ENCODE measurements around the gene PLBD2.
A peak's percentile ranks its signal among the peaks of the same experiment; 100 is the strongest.

PLBD2 gene

DNA sequence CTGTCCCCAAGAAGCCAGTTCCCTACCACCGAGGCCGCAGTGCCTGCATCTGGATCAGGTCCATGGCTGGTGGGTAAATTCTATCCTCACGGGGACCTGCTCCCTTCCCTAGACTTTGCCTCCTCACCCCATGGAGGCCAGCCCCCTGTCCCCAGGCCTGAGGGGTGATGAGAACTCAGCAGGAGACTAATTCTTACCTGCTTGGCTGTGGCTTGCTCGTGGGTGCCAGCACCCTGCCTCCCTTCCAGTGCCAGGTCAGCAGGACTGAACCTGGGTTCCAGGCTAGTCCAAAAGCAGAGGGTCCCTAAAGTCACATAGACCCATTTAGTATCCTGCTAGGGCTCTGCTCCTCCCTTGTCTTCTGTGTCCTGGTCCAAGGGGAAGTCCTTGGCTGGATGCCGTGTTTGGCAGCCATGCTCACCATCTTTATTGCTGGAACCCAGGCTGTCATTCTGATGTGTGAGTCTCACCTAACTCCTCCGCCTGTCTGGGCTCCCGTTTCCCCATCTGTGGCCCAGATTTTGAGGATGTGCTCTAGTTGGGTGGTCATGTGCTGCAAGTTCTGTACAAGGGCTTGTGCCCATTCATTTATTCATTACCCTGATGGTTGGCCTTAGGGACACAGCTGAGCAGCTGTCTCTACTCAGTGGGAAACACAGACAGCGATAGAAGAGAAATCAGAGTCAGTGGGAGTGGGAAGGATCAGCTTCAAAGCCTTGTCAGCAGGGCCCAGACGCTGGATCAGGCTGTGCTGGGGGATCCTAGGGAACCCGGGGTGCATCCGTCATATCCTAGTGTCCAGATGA is 949 bp downstream of the PLBD2 start:
- no peaks in the 10 kb centered on the region for H3K79me2 ChIP-seq
- peaks cover 7% of the 10 kb centered on the region for H3K4me1 ChIP-seq
- no peaks in the 10 kb centered on the region for H3K27me3 ChIP-seq (ENCODE audit: control insufficient read depth, insufficient read depth, low read length)
- TF ChIP-seq, protein P1, sequence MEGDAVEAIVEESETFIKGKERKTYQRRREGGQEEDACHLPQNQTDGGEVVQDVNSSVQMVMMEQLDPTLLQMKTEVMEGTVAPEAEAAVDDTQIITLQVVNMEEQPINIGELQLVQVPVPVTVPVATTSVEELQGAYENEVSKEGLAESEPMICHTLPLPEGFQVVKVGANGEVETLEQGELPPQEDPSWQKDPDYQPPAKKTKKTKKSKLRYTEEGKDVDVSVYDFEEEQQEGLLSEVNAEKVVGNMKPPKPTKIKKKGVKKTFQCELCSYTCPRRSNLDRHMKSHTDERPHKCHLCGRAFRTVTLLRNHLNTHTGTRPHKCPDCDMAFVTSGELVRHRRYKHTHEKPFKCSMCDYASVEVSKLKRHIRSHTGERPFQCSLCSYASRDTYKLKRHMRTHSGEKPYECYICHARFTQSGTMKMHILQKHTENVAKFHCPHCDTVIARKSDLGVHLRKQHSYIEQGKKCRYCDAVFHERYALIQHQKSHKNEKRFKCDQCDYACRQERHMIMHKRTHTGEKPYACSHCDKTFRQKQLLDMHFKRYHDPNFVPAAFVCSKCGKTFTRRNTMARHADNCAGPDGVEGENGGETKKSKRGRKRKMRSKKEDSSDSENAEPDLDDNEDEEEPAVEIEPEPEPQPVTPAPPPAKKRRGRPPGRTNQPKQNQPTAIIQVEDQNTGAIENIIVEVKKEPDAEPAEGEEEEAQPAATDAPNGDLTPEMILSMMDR (IDR thresholded peaks at IDR 0.05), result no peak
- H3K36me3 ChIP-seq (ENCODE audit: control insufficient read depth, insufficient read depth, low read length), result no peaks in the 10 kb centered on the region
- no peaks in the 10 kb centered on the region for H3K9me3 ChIP-seq (ENCODE audit: control insufficient read depth, low read length)
- H3K4me3 ChIP-seq (ENCODE audit: low read depth, low read length), result peak overlapping the region; percentile 70
- H3K27ac ChIP-seq, result peak overlapping the region; percentile 74
- peak overlapping the region; percentile 24 for H3K9ac ChIP-seq
- peak overlapping the region; percentile 90 for H3K4me2 ChIP-seq (ENCODE audit: low read length)
- peak overlapping the region; percentile 89 for H2AFZ ChIP-seq

DNA sequence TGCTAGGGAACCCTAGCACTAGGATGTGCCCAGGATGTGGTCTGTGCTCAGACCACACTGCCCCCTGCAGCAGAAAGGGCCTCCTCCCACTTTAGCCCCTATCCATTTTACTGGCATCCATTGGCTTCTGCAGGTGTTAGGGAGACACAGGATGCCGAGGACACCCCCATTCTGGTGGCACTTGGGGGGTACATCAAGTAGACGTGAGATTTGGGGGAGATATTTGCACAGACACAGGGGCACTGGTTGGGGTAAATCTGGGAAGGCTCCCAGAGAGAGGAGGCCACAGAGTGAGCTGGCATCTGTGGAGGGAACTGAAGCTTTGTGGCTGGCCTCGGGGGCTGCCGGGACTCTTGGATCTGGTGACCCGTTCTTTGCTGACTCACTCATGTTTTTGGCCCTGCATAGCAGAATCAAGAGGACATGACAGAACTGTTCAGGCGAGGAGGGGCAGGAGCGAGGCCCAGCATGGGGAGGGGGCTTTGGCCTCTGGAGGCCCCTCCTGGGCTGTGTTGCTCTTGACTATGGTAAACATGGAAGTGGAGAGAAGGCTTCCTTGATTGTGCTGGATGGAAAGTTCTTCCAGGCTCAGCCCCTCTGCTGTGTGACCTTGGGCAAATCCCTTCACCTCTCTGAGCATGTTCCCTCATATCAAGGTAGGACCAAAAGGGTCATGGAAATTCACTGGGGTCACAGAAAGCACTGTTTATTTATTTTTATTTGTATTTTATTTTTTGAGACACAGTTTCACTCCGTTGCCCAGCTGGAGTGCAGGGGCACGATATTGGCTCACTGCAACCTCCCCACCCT is 1.8 kb downstream of the PLBD2 start:
- Histone ChIP-seq H3K4me2 (ENCODE audit: low read length) (no peak overlapping the region), H3K36me3 (ENCODE audit: control insufficient read depth, insufficient read depth, low read length) (no peaks in the 10 kb centered on the region), H3K79me2 (no peaks in the 10 kb centered on the region), H3K9ac (no peak overlapping the region), H3K27ac (no peak overlapping the region), H3K4me3 (ENCODE audit: low read depth, low read length) (no peak overlapping the region), H3K27me3 (ENCODE audit: control insufficient read depth, insufficient read depth, low read length) (no peaks in the 10 kb centered on the region), H3K4me1 (peaks cover 7% of the 10 kb centered on the region), H3K9me3 (ENCODE audit: control insufficient read depth, low read length) (no peaks in the 10 kb centered on the region), H2AFZ (no peak overlapping the region)
- TF ChIP-seq, protein P1 (IDR thresholded peaks at IDR 0.05), result no peak

DNA sequence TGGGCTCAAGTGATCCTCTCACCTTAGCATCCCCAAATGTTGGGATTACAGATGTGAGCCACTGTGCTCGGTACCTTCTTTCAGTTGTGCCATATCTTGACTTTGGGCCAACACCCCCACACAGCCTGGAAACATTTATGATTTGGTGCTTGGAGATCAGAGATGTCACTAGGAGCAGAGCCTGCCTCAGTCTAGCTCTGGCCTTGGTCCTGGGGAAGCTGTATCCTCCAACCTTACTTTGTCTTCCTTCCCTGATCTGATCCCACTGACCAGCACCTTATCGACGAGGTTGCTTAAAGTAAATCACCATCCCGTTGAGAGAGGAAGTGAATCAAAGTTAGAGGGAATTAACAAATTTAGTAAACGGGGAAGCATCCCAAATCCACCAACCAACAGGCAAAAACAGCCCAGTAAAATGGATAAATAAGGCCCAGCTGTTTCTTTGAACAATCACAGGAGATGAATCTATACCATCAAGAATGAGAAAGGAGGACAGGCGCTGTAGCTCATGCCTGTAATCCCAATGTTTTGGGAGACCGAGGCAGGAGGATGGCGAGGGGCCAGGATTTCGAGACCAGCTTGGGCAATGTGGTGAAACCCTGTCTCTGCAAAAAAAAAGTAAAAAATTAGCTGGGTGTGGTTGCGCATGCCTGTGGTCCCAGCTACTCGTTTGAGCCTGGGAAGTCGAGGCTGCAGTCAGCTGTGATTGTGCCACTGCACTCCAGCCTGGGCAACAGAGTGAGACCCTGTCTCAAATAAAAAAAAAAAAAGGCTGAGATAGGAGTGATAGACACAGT is 3.4 kb downstream of the PLBD2 start:
- TF ChIP-seq, protein P1 (IDR thresholded peaks at IDR 0.05), result no peak
- no peaks in the 10 kb centered on the region for H3K27me3 ChIP-seq (ENCODE audit: control insufficient read depth, insufficient read depth, low read length)
- H3K36me3 ChIP-seq (ENCODE audit: control insufficient read depth, insufficient read depth, low read length), result no peaks in the 10 kb centered on the region
- H3K4me3 ChIP-seq (ENCODE audit: low read depth, low read length), result no peak overlapping the region
- H3K9ac ChIP-seq, result no peak overlapping the region
- H3K27ac ChIP-seq, result no peak overlapping the region
- H3K4me1 ChIP-seq, result peaks cover 7% of the 10 kb centered on the region
- H2AFZ ChIP-seq, result no peak overlapping the region
- H3K9me3 ChIP-seq (ENCODE audit: control insufficient read depth, low read length), result no peaks in the 10 kb centered on the region
- no peak overlapping the region for H3K4me2 ChIP-seq (ENCODE audit: low read length)
- no peaks in the 10 kb centered on the region for H3K79me2 ChIP-seq

DNA sequence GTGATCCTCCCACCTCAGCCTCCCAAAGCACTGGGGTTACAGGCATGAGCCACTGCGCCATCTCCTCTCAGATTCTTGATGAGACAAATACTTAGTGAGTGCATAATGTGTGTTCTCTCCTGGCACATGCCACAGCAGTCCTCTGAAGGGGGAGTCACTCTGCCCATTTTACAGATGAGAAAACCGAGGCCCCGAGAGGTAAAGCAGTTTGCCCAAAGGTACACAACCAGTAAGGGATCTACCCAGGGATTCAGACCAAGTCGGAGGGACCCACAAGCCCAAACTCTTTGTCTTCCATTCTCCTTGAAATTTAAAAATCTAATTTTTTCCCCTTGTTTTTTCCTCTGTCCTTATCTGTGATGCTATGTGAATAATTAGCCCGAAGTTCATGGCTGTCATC is 6.3 kb downstream of the PLBD2 start:
- Histone ChIP-seq H3K79me2 (no peaks in the 10 kb centered on the region), H3K27me3 (ENCODE audit: control insufficient read depth, insufficient read depth, low read length) (no peaks in the 10 kb centered on the region), H2AFZ (no peak overlapping the region), H3K36me3 (ENCODE audit: control insufficient read depth, insufficient read depth, low read length) (no peaks in the 10 kb centered on the region), H3K4me1 (no peaks in the 10 kb centered on the region), H3K4me2 (ENCODE audit: low read length) (no peak overlapping the region), H3K9me3 (ENCODE audit: control insufficient read depth, low read length) (no peaks in the 10 kb centered on the region), H3K4me3 (ENCODE audit: low read depth, low read length) (no peak overlapping the region), H3K9ac (no peak overlapping the region), H3K27ac (no peak overlapping the region)
- TF ChIP-seq, protein P1 (IDR thresholded peaks at IDR 0.05), result no peak

All from parathyroid adenoma (tissue), 2 donors.